ENCODE results near the gene CHST6.
A peak's percentile ranks its signal among the peaks of the same experiment; 100 is the strongest.
"Not testable (repeated sequence)": the region's sequence is repeated elsewhere in the genome, so short reads cannot be mapped to it uniquely, and the experiment has no call there.

Gene CHST6

DNA sequence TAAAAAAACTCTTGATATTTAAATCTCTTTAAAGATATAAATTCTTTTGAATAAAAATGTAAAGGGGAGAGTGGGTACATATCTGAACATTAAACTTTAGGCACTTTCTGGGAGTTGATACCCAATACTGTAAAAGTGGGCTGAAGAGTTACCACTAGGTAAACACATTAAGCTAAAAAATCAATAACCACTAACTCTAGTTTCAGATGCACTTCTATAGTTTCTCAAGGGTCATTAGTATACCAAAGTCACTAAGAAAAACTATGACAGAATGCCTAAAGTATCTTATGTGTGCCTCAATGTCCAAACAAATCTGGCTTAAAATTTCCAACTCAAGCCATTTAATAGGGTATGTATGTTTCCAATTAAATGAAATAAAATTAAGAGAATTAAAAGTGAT, 48.8 kb downstream of the CHST6 start:
- TF ChIP-seq EZH2 (IDR thresholded peaks at IDR 0.05) (no peak), FOXP2 (optimal IDR thresholded peaks at IDR 0.05; ENCODE audit: control extremely low read depth, extremely low read length, insufficient read depth) (no peak), POLR2AphosphoS5 (IDR thresholded peaks at IDR 0.05; ENCODE audit: borderline replicate concordance, low read depth, low read length) (no peak)
- H3K9me3 ChIP-seq (ENCODE audit: low read depth, low read length) = no peaks in the 10 kb centered on the region
- no peak overlapping the region for H3K4me3 ChIP-seq

DNA sequence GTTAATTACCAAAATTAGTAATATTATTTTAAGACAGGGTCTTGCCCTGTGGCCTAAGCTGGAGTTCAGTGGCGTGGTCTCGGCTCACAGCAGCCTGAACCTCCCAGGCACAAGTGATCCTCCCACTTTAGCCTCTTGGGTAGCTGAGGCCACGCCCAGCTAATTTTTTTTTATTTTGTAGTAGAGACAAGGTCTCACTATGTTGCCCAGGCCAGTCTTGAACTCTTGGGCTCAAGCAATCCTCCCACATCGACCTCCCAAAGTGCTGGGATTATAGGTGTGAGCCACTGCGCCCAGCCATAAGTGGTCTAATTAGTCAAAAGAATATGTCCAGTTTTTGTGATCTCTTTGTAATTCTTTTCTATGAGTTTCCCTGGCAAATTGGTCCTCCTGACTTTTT, 49.9 kb downstream of the CHST6 start:
- H3K9me3 ChIP-seq (ENCODE audit: low read depth, low read length) = no peaks in the 10 kb centered on the region
- no peak for DNase-seq (ENCODE audit: low read depth, low spot score)
- no peak overlapping the region for H3K9ac ChIP-seq (ENCODE audit: insufficient read length)
- TF ChIP-seq EZH2 (IDR thresholded peaks at IDR 0.05) = no peak
- TF ChIP-seq POLR2AphosphoS5 (IDR thresholded peaks at IDR 0.05; ENCODE audit: borderline replicate concordance, low read depth, low read length) = no peak
- no peak for TF ChIP-seq FOXP2 (optimal IDR thresholded peaks at IDR 0.05; ENCODE audit: control extremely low read depth, extremely low read length, insufficient read depth)
- H3K27ac ChIP-seq = peak overlapping the region; percentile 60; the same call in 1 of the 2 replicates
- H3K36me3 ChIP-seq (ENCODE audit: insufficient read depth, low read length) = no peaks in the 10 kb centered on the region
- no peak overlapping the region for H3K4me3 ChIP-seq

More for the DNA sequence above, 48.8 kb downstream of the CHST6 start:
- DNase-seq (ENCODE audit: low read depth, low spot score) = no peak
- Histone ChIP-seq H3K9ac (ENCODE audit: insufficient read length) (no peak overlapping the region), H3K36me3 (ENCODE audit: insufficient read depth, low read length) (no peaks in the 10 kb centered on the region), H3K27ac (no peak overlapping the region)

DNA sequence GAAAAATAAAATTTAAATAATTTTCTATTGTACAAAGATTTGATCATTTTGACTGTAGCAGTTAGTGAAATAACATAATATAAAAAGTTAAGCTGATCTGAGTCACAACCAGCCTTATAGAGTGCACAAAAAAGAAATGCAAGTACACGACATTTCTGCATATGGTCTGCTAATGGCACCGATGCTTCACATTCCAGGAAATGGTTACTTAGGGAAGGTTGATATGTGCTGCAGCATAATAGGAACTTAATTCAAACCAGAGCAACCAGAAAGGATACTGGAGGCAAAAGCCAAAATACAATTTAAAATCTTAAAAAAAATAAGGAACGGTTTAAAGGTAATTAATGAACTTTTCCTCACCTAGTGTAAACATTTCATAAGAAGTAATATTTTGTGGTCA, 51.9 kb downstream of the CHST6 start:
- Histone ChIP-seq H3K9ac (ENCODE audit: insufficient read length) (no peak overlapping the region), H3K27ac (peak overlapping the region; percentile 86), H3K9me3 (ENCODE audit: low read depth, low read length) (no peaks in the 10 kb centered on the region), H3K36me3 (ENCODE audit: insufficient read depth, low read length) (no peaks in the 10 kb centered on the region), H3K4me3 (peak overlapping the region; percentile 18; the same call in 1 of the 2 replicates)
- TF ChIP-seq FOXP2 (optimal IDR thresholded peaks at IDR 0.05; ENCODE audit: control extremely low read depth, extremely low read length, insufficient read depth) = no peak
- no peak for TF ChIP-seq POLR2AphosphoS5 (IDR thresholded peaks at IDR 0.05; ENCODE audit: borderline replicate concordance, low read depth, low read length)
- TF ChIP-seq EZH2 (IDR thresholded peaks at IDR 0.05) = no peak
- DNase-seq (ENCODE audit: low read depth, low spot score) = no peak

DNA sequence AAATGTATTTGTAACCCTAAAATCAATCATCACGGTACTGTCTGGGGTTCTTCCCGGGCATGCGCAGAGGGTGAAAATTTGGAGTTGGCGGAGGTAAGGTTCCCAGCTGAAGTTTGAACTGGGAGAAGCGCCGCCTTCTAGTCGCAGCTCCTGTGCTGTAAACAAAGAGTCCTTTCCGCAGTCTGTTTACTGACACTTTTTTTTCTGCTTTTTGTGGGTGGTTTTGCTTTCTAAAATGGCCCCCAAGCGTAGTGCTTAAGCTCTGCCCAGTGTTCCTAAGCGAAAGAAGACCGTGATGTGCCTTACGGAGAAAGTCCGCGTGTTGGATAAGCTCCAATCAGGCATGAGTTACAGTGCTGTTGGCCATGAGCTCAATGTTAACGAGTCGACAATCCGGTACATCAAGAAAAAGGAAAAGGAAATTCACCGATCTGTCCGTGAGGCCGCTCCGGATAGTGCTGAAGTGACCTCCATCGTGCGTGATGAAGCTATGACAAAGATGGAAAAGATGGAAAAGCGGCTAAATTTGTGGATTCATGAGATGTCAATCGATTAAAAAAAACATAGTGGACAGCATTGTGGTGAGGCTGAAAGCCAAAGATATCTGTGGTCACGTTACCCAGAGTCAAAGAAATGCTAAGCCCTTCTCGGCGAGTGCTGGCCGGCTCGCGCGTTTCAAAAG, 61.4 kb downstream of the CHST6 start:
- H3K9ac ChIP-seq (ENCODE audit: insufficient read length) = peak overlapping the region; percentile 70
- H3K9me3 ChIP-seq (ENCODE audit: low read depth, low read length) = no peaks in the 10 kb centered on the region
- H3K27ac ChIP-seq = no peak overlapping the region
- peak overlapping the region; percentile 81 for H3K4me3 ChIP-seq
- H3K36me3 ChIP-seq (ENCODE audit: insufficient read depth, low read length) = peaks cover 4% of the 10 kb centered on the region; the same call in 1 of the 2 replicates
- TF ChIP-seq FOXP2 (optimal IDR thresholded peaks at IDR 0.05; ENCODE audit: control extremely low read depth, extremely low read length, insufficient read depth) = no peak
- no peak for TF ChIP-seq EZH2 (IDR thresholded peaks at IDR 0.05)
- no peak for TF ChIP-seq POLR2AphosphoS5 (IDR thresholded peaks at IDR 0.05; ENCODE audit: borderline replicate concordance, low read depth, low read length)
- no peak for DNase-seq (ENCODE audit: low read depth, low spot score)

DNA sequence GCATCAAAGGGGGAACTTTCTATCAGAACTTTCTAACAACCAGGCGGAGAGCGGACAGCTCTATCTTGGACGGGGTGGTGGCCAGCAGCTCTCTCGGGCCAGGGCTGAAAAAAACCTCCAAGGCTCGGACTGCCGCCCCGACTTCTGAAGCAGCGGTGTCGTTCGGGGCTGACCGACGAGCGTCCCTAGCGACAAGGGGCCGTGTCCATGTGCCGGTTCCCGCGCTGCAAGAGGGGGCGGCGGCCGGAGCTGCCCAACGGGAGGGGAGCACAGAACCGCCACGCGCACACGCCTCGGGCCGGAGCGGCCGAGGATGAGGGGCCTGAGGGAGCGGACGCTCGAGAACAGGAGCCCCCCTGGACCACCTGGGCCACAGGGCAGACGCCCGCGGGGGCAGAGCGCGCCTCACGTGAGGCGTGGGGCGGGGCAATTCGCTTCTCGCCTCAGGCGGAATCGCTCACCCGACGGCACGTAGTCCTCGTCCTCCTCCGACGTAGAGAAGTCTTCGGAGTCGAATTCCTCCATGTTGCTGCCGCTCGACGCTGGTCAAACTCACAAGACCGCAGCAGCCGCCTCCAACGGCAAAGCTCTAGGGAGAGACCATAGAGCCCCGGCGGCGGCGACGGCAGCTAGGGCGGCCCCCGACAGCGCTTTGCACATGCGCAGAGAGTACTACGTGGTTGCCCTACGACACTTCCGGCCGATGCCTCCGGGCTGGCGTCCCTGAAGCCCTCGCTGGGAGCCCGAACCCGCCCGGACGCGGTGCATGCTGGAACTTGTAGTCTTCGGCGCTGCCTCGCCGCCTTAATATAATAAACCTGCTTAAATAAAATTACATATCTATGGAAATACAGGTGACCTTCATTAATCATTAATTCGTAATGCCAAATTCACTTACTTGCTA, 62.2 kb downstream of the CHST6 start, which contains the start of gene CFDP1:
Gene CFDP1 (minus strand): TSS at position 676 of the 904 bp plus-strand sequence. CDS start 151 bp downstream, at position 525.
- Histone ChIP-seq H3K9me3 (ENCODE audit: low read depth, low read length) (no peaks in the 10 kb centered on the region), H3K36me3 (ENCODE audit: insufficient read depth, low read length) (peaks cover 4% of the 10 kb centered on the region; the same call in 1 of the 2 replicates), H3K4me3 (peak within 1 kb of the TSS; percentile 81), H3K9ac (ENCODE audit: insufficient read length) (peak within 1 kb of the TSS; percentile 70), H3K27ac (no peak within 1 kb of the TSS)
- peak; percentile 53 for DNase-seq (ENCODE audit: low read depth, low spot score)
- TF ChIP-seq FOXP2 (optimal IDR thresholded peaks at IDR 0.05; ENCODE audit: control extremely low read depth, extremely low read length, insufficient read depth) (no peak), POLR2AphosphoS5 (IDR thresholded peaks at IDR 0.05; ENCODE audit: borderline replicate concordance, low read depth, low read length) (peak; percentile 82)

DNA sequence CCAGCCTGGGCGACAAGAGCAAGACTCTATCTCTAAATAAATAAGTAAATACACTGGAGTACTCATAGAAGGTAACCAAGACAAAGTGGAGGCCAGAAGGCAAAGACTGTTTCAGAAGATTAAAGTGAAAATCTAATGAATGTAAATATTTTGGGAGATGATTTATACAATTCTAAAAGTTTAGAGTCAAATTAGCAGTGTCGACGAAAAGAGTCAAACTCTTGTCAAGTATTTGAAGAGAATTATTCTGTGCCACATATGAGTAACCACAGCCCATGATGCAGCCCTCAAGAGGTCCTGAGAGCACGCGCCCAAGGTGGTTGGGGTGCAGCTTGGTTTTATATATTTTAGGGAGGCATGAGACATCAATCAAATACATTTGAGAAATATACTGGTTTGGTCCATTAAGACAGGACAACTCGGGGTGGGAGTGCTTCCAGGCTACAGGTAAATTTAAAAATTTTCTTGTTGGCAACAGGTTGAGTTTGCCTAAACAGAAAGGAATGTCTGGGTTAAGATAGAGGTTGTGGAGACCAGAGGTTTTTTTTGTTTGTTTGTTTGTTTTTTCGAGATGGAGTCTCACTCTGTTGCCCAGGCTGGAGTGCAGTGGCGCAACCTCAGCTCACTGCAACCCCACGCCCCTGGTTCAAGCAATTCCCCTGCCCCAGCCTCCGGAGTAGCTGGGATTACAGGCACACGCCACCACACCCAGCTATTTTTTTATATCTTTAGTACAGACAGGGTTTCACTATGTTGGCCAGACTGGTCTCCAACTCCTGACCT, 65.4 kb downstream of the CHST6 start:
- Histone ChIP-seq H3K4me3 (no peak overlapping the region), H3K36me3 (ENCODE audit: insufficient read depth, low read length) (peaks cover 4% of the 10 kb centered on the region; the same call in 1 of the 2 replicates), H3K9ac (ENCODE audit: insufficient read length) (no peak overlapping the region), H3K27ac (no peak overlapping the region), H3K9me3 (ENCODE audit: low read depth, low read length) (no peaks in the 10 kb centered on the region)
- no peak for DNase-seq (ENCODE audit: low read depth, low spot score)
- no peak for TF ChIP-seq FOXP2 (optimal IDR thresholded peaks at IDR 0.05; ENCODE audit: control extremely low read depth, extremely low read length, insufficient read depth)
- no peak for TF ChIP-seq EZH2 (IDR thresholded peaks at IDR 0.05)
- TF ChIP-seq POLR2AphosphoS5 (IDR thresholded peaks at IDR 0.05; ENCODE audit: borderline replicate concordance, low read depth, low read length) = no peak

DNA sequence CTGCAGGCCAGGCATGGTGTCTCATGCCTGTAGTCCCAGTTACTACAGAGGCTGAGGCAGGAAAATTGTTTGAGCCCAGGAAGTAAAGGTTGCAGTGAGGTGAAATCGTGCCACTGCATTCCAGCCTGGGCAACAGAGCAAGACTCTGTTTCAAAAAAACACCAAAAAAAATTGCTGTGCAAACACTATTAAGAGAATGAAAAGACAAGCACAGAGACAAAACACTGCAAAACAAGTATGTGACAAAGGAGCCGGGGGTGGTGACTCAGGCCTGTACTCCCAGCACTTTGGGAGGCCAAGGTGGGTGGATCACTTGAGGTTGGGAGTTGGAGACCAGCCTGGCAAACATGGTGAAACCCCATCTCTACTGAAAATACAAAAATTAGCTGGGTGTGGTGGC, 68.7 kb downstream of the CHST6 start:
- H3K9ac ChIP-seq (ENCODE audit: insufficient read length); H3K36me3 ChIP-seq (ENCODE audit: insufficient read depth, low read length); H3K4me3 ChIP-seq; H3K27ac ChIP-seq; DNase-seq (ENCODE audit: low read depth, low spot score); H3K9me3 ChIP-seq (ENCODE audit: low read depth, low read length): not testable (repeated sequence)

DNA sequence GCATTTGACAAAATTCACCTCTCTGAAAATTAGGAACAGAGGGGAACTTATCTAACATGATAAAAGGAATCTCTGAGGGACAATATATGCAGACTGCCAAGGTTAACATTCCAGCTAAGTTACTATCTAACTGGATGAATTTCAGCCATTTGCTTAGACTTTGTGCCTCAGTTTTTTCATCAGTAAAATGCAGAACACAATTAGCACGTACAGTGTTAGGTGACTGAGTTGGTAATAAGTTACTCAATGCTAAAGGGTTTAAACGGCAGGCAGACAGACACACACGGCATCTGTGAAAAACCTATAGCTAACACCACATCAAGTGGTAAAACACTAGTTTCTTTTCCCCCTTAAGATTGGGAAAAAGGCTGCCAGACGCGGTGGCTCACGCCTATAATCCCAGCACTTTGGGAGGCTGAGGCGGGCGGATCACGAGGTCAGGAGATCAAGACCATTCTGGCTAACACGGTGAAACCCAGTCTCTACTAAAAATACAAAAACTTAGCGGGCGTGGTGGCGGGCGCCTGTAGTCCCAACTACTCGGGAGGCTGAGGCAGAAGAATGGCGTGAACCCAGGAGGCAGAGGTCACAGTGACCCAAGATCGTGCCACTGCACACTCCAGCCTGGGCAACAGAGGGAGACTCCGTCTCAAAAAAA, 71.0 kb downstream of the CHST6 start:
- H3K9ac ChIP-seq (ENCODE audit: insufficient read length); DNase-seq (ENCODE audit: low read depth, low spot score); H3K27ac ChIP-seq; H3K4me3 ChIP-seq; H3K9me3 ChIP-seq (ENCODE audit: low read depth, low read length); H3K36me3 ChIP-seq (ENCODE audit: insufficient read depth, low read length): not testable (repeated sequence)
